Testis (tissue), 3 donors: ENCODE results near the gene CAPN9. TPM values are rescaled to one million over a fixed set of nuclear protein-coding genes. Genes with fewer than 3 reads are reported as not detected.
"Not testable (repeated sequence)": the region's sequence is repeated elsewhere in the genome, so short reads cannot be mapped to it uniquely, and the experiment has no call there.

ENCODE experiments used
- DNase-seq: peaks from one replicate; pipeline ENCODE4 v3.0.0-alpha.2; 2019
- H3K27ac ChIP-seq, 2 donors: fragments of 200-600 bp; sonication (generic); one replicate each; pipeline ENCODE4 v1.5.1; 2019
- H3K27me3 ChIP-seq: fragments of 200-600 bp; sonication (generic); one replicate; pipeline ENCODE4 v1.5.1; 2019
- H3K36me3 ChIP-seq: fragments of 200-600 bp; sonication (generic); one replicate; pipeline ENCODE4 v1.5.1; 2017; ENCODE audit warnings: low read depth; ENCODE audit errors: missing control alignments
- H3K4me1 ChIP-seq: fragments of 200-600 bp; sonication (generic); one replicate; pipeline ENCODE4 v1.5.1; 2019
- H3K4me3 ChIP-seq, 2 donors: fragments of 200-600 bp; sonication (generic); one replicate each; pipeline ENCODE4 v1.5.1; 2017 to 2019
- H3K9me3 ChIP-seq: fragments of 200-600 bp; sonication (generic); one replicate; pipeline ENCODE4 v1.5.1; 2017
- CTCF ChIP-seq, 3 experiments: fragments of 450-650 bp in 2 of 3; fragments of 200-600 bp in 1 of 3; sonication (generic) in 1 of 3; IDR thresholded peaks; one replicate each; pipeline ENCODE4 v1.5.1; 2016 to 2019; ENCODE audit warnings: antibody characterized with exemption in 3 of 3, mild to moderate bottlenecking in 2 of 3, moderate library complexity in 1 of 3
- POLR2A ChIP-seq: fragments of 450-650 bp; IDR thresholded peaks from one replicate; pipeline ENCODE4 v1.6.1; 2017; ENCODE audit warnings: antibody characterized with exemption, mild to moderate bottlenecking, moderate library complexity
- WGBS, 2 donors: methylation state at CpG; one replicate each; pipeline ENCODE4 v1.1.5; 2018; 5-methylcytosine and 5-hydroxymethylcytosine counted together
- intact Hi-C: fragments of 100-400 bp; cut with DNase I; formaldehyde crosslinking; loops from one replicate; pipeline ENCODE4 v1.15.1; 2023; ENCODE audit warnings: low total_unique reads
- polyA plus RNA-seq: library from polyadenylated mRNA; stranded (reverse); fragments of 350-450 nt; fragmentation: Illumina TruSeq; extraction: RNeasy Lipid Tissue Mini Kit (QIAGEN cat#74804); gene quantifications from one replicate; pipeline ENCODE4 v1.2.3, GENCODE V29; 2014; ENCODE audit warnings: low read depth, low replicate concordance; ENCODE audit not compliant: insufficient read depth
- total RNA-seq, 2 donors: library from RNA; depleted of rRNA; stranded (reverse); fragments of >200 nt; gene quantifications; one replicate each; pipeline ENCODE4 v1.2.3, GENCODE V29; 2016

Gene CAPN9
- total and polyA plus RNA-seq, 3 donors from 2014 or later: 0.16 to 0.34 (median 0.25) TPM

DNA sequence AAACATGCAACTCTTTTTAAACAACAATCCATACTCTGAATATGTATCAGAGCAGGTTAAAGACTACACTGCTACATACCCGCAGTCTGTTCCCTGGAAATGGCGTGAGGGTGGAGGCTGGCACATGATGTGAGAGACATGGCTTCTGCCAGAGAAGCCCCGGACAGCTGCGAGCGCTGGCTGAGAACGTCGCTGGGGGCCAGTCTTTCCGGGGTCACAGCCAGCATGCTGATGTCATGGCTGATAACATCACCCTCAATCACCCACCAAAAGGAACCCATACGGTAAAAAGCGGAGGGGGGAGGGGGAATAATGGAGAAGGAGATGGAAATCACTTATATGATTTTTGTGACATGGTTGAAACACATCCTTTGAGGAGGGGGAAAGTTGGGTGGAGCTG, 92.0 kb downstream of the CAPN9 start:
- Histone ChIP-seq H3K27me3 (no peaks in the 10 kb centered on the region), H3K4me1 (no peaks in the 10 kb centered on the region), H3K9me3 (no peaks in the 10 kb centered on the region), H3K27ac (no peak overlapping the region), H3K4me3 (no peak overlapping the region), H3K36me3 (no peaks in the 10 kb centered on the region)
- no peak for DNase-seq
- intact Hi-C loops: no loop called here
- 93% methylated on average over 10 of the region's 10 CpGs for WGBS, 2 donors
- TF ChIP-seq POLR2A (no peak), CTCF (IDR thresholded peaks at IDR 0.05) (no peak)

DNA sequence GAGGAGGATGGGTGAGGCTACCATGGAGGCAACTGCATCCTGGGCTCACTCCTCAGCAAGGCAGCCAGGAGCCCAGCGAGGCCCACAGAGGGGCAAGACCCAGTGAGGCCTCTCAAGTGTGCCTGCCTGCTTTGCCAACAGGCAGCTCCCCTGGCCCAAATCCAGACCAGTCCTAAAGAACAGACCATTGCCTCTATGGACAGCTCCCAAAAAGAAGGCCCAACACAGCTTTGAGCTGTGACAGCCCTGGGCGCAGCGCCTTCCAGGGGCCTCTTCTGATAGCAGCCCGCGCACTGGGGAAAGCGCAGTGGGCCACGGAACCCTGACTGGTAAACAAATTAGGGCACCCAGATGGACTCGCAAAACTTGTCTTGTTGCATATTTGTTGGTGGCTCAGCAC, 95.6 kb downstream of the CAPN9 start:
- intact Hi-C loops: no loop called here
- H3K9me3 ChIP-seq: no peaks in the 10 kb centered on the region
- no peak overlapping the region for H3K4me3 ChIP-seq
- no peaks in the 10 kb centered on the region for H3K36me3 ChIP-seq
- no peak for TF ChIP-seq CTCF (IDR thresholded peaks at IDR 0.05)
- no peak for TF ChIP-seq POLR2A
- no peaks in the 10 kb centered on the region for H3K27me3 ChIP-seq
- no peak overlapping the region for H3K27ac ChIP-seq
- no peaks in the 10 kb centered on the region for H3K4me1 ChIP-seq
- DNase-seq: no peak
- WGBS, 2 donors: 92 to 95% methylated on average over 8 of the region's 8 CpGs

GRCh38 chr1:230843503-230844309, 96.5 kb downstream of the CAPN9 start:
- no peak overlapping the region for H3K27ac ChIP-seq
- 87 to 92% methylated on average over 27 to 28 of the region's 28 CpGs for WGBS, 2 donors

DNA sequence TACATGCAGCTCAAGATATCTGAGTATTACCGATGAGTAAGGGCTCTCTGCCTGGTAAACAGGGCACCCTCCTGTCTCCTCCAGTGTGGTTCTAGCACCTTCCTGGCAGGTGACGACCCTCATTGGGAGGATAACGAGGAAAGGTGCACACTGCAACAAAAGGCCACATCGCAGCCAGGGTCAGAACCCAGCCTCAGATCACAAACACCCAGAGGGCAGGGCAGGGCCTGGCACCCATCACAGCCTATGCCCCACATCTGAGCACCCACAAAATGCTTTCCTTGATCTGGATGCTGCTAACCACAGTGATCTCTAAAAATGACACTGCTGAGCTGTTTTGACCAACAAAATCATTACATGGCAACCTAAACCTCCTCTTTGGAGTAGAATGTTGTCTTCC, 97.4 kb downstream of the CAPN9 start:
- TF ChIP-seq POLR2A: no peak
- no peak for TF ChIP-seq CTCF (IDR thresholded peaks at IDR 0.05)
- intact Hi-C loops: no loop called here
- Histone ChIP-seq H3K27me3 (no peaks in the 10 kb centered on the region), H3K4me3 (no peak overlapping the region), H3K36me3 (no peaks in the 10 kb centered on the region), H3K4me1 (peaks cover 5% of the 10 kb centered on the region), H3K27ac (no peak overlapping the region), H3K9me3 (no peaks in the 10 kb centered on the region)
- WGBS, 2 donors: 95 to 99% methylated on average over 4 of the region's 4 CpGs
- no peak for DNase-seq

More at GRCh38 chr1:230843503-230844309, 96.5 kb downstream of the CAPN9 start:
- Histone ChIP-seq H3K36me3 (no peaks in the 10 kb centered on the region), H3K9me3 (no peaks in the 10 kb centered on the region), H3K4me1 (no peaks in the 10 kb centered on the region), H3K4me3 (no peak overlapping the region), H3K27me3 (no peaks in the 10 kb centered on the region)
- intact Hi-C loops: no loop called here
- TF ChIP-seq CTCF (IDR thresholded peaks at IDR 0.05): no peak
- no peak for TF ChIP-seq POLR2A
- no peak for DNase-seq

DNA sequence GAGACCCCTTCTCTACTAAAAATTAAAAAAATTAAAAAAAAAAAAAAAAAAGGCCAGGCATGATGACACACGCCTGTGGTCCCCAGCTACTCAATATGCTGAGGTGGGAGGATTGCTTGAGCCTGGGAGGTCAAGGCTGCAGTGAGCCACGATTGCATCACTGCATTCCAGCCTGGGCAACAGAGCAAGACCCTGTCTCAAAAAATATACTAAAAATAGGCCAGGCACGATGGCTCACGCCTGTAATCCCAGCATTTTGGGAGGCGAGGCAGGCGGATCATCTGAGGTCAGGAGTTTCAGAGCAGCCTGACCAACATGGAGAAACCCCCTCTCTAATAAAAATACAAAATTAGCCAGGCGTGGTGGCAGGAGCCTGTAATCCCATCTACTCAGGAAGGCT, 98.0 kb downstream of the CAPN9 start:
- H3K9me3 ChIP-seq, H3K27ac ChIP-seq, H3K27me3 ChIP-seq, DNase-seq, intact Hi-C loops, H3K36me3 ChIP-seq, H3K4me1 ChIP-seq, H3K4me3 ChIP-seq: not testable (repeated sequence)
- 78 to 84% methylated on average over 7 of the region's 7 CpGs for WGBS, 2 donors
